ENCODE measurements around the gene DRICH1.
"Not testable (repeated sequence)": the region's sequence is repeated elsewhere in the genome, so short reads cannot be mapped to it uniquely, and the experiment has no call there.

The DRICH1 gene

GRCh38 chr22:23632178-23632577 lies at the start of gene DRICH1:
DRICH1 (minus strand) TSS chr22:23632321; CDS start chr22:23632023, 298 bp downstream.
- no peak for DNase-seq (ENCODE audit: low spot score)

GRCh38 chr22:23681026-23681809 lies 49.1 kb upstream of the DRICH1 start:
- no peak for DNase-seq (ENCODE audit: low spot score)

GRCh38 chr22:23678133-23678532 lies 46.0 kb upstream of the DRICH1 start:
- DNase-seq (ENCODE audit: low spot score), result no peak

GRCh38 chr22:23677701-23677995 lies 45.5 kb upstream of the DRICH1 start:
- DNase-seq (ENCODE audit: low spot score), result no peak

- not testable (repeated sequence) for DNase-seq (ENCODE audit: low spot score)
Measured at GRCh38 chr22:23676841-23677700, 45.0 kb upstream of the DRICH1 start.

- DNase-seq (ENCODE audit: low spot score), result no peak
Measured at GRCh38 chr22:23675502-23676415, 43.6 kb upstream of the DRICH1 start.

GRCh38 chr22:23674886-23675501 lies 42.9 kb upstream of the DRICH1 start:
- DNase-seq (ENCODE audit: low spot score), result not testable (repeated sequence)

- DNase-seq (ENCODE audit: low spot score), result no peak
Measured at GRCh38 chr22:23673826-23674690, 41.9 kb upstream of the DRICH1 start.

- no peak for DNase-seq (ENCODE audit: low spot score)
Measured at GRCh38 chr22:23673050-23673620, 41.0 kb upstream of the DRICH1 start.

GRCh38 chr22:23672307-23673049 lies 40.4 kb upstream of the DRICH1 start:
- not testable (repeated sequence) for DNase-seq (ENCODE audit: low spot score)

GRCh38 chr22:23671387-23671786 lies 39.3 kb upstream of the DRICH1 start:
- not testable (repeated sequence) for DNase-seq (ENCODE audit: low spot score)

- no peak for DNase-seq (ENCODE audit: low spot score)
Measured at GRCh38 chr22:23670378-23671295, 38.5 kb upstream of the DRICH1 start.

GRCh38 chr22:23660381-23660780 lies 28.3 kb upstream of the DRICH1 start:
- DNase-seq (ENCODE audit: low spot score), result not testable (repeated sequence)

- DNase-seq (ENCODE audit: low spot score), result no peak
Measured at GRCh38 chr22:23657727-23658126, 25.6 kb upstream of the DRICH1 start.

GRCh38 chr22:23655891-23656475 lies 23.9 kb upstream of the DRICH1 start:
- DNase-seq (ENCODE audit: low spot score), result no peak

- no peak for DNase-seq (ENCODE audit: low spot score)
Measured at GRCh38 chr22:23652711-23653110, 20.6 kb upstream of the DRICH1 start.

GRCh38 chr22:23652286-23652685 lies 20.2 kb upstream of the DRICH1 start:
- DNase-seq (ENCODE audit: low spot score), result no peak

- no peak for DNase-seq (ENCODE audit: low spot score)
Measured at GRCh38 chr22:23651676-23652075, 19.6 kb upstream of the DRICH1 start.

Data from AG08395 (cell line).